ENCODE data around the gene TTC4.
A peak's percentile ranks its signal among the peaks of the same experiment; 100 is the strongest.
"Not testable (repeated sequence)": the region's sequence is repeated elsewhere in the genome, so short reads cannot be mapped to it uniquely, and the experiment has no call there.

TTC4 gene

DNA sequence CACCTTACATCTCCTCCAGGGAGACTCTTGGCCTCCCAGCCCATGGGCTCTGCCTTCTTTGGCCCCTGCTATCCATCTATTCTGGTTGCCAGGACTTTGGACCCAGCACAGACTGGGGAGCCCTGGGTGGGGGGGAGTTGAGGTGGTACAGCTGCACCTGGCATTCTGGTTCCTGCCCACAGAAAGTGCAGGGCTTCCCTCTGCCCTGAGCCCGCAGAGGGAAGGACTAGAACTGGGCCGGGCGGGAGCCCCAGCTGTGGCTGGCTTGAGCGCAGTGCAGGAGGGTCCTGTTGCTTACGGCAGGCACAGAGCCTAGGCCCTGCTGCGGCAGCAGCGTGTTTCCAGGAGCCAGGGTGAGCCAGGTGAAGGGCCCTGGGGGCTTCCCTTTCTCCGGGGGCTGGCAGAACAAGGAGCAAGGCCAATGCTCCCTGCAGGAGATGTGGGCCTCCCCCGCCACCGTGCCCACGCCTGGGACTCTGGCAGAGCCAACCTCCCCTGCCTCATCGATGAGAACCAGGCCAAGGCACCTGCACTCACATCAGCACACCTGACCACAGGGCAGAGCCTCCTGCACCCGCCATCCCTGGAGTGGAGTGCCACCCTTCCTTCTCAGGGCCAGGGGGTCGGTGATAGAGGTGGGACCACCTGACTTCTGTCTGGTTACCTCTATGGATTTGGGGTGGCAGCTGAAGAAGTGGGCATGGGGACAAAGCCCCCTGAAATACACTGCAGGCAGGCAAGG lies 32.6 kb downstream of the TTC4 start:
- no peak for DNase-seq (ENCODE audit: low read depth in 2 of 2)

DNA sequence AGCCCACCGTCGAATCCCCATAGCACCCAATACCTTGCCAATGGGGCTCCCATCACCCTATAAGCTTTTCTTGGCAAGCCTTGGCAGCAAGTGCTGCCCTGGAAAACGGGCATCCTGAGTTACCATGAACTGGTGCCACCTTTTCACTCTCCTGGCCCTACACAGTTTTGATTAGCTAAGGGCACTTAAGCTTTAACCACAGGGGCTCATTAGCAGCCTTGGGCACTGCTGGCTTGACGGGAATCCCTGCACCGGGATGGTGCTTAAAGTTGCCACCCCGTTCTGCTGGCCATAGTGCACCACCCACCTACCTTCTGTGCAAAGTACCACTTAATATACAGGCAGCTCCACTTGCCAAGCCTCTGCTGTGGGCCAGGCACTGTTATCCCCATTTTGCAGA lies 34.9 kb downstream of the TTC4 start:
- DNase-seq (ENCODE audit: low read depth in 2 of 2) = no peak

DNA sequence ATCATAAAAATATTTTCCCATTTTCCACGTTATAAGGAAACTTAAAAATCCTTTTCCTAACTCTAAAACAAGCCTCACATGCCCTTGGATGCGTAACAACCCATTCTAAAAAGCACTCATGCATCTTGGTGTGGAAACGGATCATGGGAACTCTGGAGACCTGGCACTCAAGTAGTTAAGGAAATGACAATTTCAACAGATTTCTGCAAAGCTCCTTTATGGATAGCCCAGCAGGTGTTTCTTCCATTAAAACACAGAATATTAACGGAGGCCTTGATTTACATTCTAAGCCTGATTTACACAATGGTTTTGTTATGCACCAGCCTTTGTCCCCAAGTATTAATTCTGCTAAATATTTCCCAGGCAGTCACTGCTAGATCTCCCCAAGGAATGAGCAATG lies 35.8 kb downstream of the TTC4 start:
- no peak for DNase-seq (ENCODE audit: low read depth in 2 of 2)

DNA sequence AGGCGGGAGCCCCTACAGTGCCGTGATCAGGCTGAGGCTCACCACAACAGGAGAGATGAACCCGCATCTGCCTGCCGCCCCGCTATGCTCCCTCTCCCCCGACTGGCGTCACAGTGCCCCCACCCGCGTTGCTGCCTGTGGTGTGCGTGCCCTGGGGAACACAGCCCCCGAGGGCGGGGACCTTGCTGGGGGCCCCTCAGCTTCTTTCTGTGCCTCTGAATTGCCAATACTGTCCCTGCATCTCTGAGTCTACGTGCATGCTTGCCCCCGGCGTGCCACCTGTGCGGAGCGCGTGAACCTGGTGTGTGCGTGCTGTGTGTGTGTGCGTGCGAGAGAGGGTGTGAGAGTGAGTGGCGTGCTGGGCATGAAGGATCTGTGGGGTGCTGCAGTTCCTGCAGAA lies 38.4 kb downstream of the TTC4 start:
- DNase-seq (ENCODE audit: low read depth in 2 of 2) = no peak

DNA sequence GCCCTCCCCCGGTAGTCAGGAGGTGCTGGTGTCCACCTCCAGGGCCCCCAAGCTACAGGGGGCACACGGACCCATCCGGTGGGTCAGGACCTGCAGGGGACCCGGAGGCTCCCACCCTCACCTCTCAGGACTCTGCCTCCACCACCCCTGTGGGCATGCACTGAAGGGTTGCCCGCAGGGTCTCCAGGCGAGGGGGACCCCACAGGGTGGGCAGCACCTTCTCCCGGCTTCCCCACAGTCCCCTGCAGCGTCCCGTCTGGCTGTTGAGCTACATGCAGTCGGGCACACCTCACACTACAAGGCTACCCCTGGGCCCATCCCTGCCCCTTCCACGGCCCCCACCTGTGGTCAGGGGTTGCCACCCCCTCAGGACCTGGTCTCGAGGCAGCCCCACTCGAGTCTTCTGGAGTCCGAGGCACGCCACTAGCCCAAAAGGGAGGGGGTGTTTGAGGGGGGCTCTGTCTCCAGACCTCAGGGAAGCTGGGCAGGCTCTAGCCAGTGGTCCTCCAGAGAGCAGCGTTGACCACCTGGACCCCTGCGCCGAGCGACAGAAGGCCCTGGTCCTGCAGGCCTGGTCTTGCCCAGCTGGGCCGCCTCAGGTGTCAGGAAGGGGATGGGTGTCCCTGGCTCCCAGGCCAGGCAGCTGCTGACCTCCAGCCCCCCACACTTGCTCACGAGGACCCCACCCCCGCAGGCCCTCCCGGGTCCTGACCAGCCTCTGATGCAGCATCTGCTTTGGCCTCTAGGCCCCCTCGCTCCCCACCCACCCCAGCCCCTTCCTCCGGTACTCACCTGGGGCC lies 39.0 kb downstream of the TTC4 start:
- no peak for DNase-seq (ENCODE audit: low read depth in 2 of 2)

DNA sequence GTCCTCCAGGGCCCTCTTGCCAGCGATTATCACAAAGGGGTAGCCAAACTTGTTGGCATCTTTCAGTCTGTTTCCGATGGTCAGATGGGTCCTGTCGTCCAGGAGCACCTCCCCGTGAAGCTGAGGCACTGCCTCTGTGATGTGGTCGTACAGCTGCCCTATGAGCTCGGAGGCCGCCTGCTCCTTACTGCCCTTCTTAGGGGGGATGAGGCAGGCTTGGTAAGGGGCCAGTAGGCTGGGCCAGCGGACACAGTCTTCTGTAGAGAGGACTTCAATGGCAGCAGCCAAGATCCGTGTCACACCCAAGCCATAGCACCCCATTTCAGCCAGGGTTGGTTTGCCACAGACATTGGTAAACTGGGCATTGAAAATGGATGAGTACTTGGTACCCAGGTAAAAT lies 42.2 kb downstream of the TTC4 start:
- no peak for DNase-seq (ENCODE audit: low read depth in 2 of 2)

DNA sequence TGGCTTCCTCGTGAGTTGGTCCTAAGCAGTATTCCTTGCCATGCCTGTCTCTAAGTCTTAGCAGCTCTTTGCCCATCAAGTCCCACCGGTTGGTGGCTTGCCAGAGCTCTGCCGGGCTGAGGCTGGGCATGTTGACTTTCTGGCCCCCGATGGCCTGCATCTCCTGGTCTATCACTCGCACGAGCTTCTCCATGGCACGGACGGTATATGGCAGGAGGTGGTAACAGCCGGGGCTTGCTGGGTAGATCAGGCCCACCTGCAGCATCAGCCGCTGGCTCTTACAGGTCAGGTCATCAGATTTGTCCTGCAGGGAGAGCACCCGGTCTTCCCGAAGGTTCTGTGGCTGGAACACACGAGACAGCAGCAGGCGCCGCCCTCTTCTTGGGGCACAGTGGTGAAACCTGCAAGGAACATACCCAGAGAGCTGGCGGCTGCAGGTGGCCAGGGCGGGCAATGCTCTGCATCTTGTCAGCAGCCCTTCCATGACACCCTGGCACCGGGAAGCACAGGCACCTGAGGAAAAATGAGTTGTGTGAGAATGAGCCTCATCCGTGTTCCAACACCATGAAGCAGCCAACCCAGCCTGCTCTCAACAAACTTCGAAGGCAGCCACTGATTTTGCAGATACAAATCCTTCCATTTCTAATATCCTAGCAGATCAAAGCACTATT lies 43.2 kb downstream of the TTC4 start:
- no peak for DNase-seq (ENCODE audit: low read depth in 2 of 2)

DNA sequence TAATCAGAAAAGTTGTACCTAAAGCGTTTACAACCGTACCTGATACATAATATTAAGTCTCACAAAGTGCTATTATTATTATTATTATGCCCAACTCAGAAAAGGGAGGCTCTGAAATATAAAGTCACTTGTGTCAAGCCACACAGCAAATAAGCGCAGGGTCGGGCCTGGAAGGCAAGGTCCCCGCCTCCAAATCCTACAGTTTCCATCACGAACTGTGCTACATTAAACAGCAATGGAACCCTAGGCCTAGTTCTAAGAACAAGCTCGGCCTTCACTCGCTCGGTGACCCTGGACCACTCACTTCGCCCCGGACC lies 48.1 kb downstream of the TTC4 start:
- DNase-seq (ENCODE audit: low read depth in 2 of 2) = no peak

DNA sequence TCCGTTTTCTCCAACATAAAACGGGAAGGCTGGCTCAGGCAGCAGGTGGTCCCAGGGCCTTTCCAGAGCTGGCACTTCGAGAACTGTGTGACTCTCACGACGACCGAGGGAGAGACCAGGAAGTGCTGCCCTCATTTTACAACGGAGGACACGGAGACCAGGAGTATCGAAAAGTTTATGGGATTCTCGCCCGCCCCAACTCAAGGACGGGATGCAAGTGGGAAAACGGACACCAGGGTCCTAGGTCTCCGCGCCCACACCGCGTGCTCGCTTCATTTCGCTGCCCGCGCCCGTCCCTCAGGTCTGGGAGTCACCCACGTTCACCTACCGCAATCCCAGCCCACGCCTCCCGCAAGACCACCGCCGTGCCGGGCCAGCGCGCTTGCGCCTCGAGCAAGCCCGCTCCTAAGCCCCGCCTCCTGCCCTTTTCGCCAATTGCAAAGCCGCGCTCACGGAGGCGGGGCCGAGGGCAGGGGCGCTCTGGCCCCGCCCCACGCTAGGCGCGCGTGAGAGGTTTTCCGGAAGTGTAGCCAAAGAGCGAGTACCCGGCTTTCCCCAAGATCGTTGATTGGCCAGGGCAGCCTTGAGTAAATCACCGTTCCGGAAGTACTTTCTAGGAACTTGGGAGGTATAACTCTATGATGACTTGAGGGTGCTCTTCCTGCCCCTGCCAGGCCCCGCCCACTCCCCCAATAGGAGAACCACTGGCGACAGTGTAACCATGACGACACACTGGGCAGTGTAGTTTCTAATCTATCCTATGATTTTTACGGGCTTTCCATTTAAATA lies 48.7 kb downstream of the TTC4 start, which contains the start of gene PARS2:
Gene PARS2, minus strand, starts transcription at position 391 of the 789 bp plus-strand sequence. CDS start 5,362 bp downstream, outside the sequence.
- DNase-seq (ENCODE audit: low read depth in 2 of 2) = peak; percentile 99 to 100

DNA sequence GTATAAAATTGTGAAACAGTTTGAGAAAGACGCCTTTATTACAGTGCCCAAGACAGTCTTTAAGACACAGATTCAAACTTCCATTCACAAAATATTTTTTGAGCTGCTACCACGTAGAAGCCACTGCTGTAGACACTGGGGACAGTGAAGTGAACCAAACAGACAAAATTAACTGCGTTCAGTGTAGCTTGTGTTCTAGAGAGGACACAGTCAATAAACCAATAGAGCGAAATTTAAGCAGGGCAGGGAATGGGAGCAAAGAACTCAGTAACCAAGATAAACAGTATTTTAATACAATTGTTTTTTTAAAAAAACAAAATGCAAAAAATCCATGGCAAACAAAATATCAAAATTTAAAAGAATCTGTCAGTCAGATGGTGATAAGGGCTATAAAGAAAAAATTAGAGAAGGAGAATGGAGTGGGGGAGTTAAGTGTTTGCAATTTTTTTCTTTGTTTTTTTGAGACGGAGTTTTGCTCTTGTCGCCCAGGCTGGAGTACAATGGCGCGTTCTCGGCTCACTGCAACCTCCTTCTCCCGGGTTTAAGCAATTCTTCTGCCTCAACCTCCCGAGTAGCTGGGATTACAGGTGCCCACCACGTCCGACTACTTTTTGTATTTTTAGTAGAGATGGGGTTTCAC lies 49.4 kb downstream of the TTC4 start:
- no peak for DNase-seq (ENCODE audit: low read depth in 2 of 2)

DNA sequence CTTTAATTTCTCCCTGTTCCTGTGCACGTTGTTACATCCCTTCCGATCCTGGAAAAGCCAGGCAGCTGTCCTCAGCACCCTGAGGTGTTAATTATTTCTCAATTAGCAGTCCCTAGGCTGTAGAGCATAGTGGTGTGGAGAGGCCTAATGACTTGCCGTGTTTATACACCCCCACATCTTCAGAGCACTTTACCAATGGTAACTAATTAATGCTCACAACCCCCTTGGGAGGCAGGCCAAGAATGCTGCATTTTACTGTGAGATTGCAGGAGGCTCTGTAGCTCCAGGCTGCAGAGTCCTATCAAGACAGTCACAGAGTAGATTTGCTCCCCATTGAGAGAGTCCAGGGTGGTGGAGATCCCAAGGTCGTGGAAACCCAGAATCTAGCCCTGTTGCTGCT lies 51.1 kb downstream of the TTC4 start:
- no peak for DNase-seq (ENCODE audit: low read depth in 2 of 2)

DNA sequence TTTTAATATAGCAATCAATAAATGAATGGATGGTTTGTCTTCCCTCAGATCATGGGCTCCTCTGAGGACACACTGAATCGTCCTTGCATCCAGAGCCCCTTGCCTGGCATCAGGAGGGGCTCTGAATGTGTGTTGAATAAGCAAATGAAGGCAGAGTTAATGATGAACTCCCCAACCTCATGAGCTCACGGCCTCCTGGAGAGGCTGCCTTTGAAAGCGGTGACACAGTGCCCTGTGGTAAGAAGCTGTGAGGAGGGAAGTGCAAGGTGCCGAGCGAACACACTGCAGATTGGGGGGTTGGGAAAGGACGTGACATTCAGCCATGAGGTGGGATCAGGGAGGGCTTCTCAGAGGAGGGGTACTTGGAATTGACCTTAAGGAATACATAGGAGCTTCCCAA lies 51.9 kb downstream of the TTC4 start:
- DNase-seq (ENCODE audit: low read depth in 2 of 2) = no peak

DNA sequence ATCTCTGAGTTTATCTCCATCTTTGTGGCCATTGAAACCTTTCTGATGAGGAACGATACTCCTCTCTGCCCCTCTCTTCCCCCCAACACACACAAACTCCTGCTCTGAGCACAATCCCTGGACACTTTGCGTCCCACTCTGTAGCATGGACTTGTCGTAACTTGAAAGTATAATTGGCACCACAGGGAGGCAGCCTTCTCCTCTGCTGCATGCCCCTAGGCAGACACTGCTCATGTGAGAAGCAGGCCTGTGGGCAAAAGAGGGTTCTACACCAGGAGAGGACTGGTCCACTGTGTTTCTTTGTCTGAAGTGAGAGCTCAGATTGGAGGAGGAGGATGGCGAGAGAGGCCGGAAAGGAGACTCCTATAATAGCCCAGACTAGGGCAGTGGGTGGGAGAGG lies 52.4 kb downstream of the TTC4 start:
- no peak for DNase-seq (ENCODE audit: low read depth in 2 of 2)

DNA sequence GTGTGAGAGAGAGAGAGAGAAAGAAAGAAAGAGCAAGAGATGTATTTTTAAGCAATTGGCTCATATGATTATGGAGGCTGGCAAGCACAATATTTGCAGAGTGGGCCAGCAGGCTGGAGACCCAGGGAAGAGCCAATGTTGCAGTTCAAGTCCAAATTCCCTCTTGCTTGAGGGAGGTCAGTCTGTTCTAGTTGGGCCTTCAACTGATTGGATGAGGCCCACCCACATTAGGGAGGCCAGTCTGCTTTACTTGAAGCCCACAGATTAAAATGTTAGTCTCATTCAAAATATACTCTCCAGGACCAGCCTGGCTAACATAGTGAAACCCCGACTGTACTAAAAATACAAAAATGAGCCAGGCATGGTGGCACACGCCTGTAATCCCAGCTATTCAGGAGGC lies 57.3 kb downstream of the TTC4 start:
- no peak for DNase-seq (ENCODE audit: low read depth in 2 of 2)

DNA sequence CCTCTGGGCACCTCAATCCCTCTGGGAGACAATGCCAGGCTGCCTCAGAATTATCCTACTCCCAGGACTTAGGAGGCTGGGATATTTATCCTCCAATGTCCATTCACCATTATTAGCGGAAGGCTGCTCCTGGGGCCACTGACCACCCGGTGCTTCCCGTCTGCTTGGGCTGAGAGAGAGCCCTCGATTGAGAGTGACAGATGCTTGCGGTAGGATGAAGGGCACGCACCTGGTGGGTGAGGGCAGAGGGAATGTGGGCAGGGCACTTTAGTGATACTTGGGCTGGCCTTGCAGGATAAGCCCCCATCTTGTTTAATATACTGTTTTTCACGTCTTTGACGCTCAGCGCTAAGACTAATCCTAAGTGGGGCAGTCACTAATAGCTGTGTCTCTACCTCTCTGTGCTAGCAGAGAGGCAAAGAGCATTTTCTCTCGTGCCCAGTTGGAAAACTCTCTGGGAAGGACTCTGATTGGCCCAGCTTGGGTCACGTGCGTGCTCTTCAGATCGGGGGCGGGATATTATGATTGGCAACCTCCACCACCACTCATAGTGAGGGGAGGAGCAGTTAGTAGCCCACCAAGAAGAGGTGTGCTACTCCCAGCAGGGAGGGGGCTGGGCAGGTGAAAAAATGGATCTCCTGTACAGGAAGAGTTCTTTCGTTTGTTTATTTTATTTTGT lies 59.3 kb downstream of the TTC4 start:
- no peak for DNase-seq (ENCODE audit: low read depth in 2 of 2)

DNA sequence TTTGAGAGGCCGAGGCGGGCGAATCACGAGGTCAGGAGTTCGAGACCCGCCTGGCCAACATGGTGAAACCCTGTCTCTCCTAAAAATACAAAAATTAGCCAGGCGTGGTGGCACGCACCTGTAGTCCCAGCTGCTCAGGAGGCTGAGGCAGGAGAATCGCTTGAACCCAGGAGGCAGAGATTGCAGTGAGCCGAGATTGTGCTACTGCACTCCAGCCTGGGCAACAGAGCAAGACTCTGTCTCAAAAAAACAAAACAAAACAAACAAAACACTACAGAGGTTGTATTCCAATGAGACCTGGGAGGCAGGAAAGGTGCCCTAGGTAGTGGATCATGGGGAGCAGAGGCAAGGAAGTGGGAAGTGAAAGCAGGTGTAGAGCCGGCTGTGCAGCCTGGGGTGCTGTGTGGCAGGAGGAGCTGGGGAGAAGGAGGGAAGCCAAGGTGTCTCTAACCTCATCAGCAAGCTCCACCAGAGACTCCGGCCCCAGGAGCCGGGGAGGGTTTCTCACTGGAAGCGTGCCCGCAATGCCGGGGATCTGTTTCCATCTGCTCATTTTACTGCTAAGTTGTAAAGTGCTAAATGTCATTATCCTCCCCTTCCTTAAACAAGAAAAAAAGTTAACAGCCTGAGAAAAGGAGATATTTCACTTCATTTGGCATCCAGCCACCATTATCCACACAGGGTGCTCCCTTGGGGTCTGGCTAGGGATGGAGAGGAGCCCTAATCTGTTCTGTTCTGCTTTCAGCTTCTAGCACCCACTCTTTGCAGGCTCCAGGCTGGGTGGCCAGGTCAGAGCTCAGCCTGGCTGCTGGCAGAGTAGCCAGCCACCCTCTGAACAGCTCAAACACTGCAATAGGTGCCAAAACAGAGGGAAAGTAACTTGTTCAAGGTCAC lies 60.4 kb downstream of the TTC4 start:
- not testable (repeated sequence) for DNase-seq (ENCODE audit: low read depth in 2 of 2)

DNA sequence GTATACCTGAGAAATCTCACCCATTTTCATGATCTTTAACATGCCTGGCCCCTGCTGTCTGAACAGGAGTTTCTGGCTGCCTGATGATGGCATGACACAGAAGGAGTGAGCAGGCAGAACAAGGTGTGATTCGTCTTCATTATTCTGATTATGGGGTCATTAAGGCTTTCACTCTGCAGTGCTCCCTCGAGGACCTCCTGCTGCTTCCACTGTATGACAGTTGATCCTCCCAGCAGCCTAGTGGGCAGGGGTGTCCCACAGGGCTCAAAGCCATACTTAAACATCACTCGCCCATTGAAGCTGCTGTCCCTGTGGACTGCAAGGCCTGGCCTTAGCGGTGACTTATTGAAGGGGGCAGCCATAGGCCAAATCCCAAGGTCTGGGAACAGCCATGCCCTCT lies 61.4 kb downstream of the TTC4 start:
- DNase-seq (ENCODE audit: low read depth in 2 of 2) = no peak

DNA sequence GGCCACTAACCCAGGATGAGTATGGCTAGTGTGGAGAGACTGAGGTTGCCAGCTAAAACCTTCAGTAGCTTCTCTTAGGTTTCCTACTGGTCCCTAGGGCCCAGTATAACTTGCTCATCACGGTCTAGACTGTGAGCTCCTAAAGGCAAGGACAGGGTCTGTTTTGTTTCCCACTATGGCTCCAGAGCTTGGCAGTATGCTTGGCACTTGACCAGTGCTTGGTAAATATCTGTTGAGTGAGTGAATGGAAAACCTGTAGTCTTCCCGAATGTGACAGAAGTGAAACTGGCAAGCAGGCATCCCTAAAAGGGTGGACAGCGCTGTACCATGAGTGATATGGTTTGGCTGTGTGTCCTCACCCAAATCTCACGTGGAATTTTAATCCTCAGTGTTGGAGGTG lies 61.8 kb downstream of the TTC4 start:
- DNase-seq (ENCODE audit: low read depth in 2 of 2) = no peak

DNA sequence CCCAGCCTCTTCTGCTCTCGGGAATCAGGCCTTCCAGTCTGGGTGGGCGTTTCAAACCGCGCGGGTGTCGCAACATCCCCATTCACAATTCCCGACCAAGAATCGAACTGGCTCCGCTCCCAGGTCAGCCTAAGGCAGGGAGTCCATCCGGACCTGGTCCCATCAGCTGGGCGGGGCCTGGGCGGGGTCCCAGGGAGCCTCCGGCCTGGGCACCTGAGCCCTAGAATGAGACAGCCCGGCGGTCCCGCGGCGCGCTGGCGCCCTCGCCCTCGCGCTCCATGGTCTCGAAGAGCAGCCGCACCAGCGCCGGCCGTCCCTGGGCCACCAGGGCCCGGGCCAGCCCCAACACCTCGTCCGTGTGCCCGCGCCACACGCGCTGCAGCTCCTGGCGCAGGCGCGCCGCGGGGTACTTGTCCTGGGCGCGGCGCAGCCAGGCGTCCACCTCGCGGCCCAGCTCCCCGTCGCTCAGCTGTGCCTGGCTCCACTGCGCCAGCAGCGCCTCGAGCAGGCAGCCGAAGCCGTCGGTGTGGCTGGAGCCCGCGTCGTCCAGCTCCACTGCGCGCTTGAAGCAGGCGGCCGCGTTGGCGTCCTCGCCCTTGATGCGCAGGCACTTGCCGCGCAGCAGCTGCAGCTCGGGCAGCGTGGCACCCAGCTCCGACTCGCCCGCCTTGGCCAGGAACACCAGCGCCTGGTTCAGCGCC lies 65.5 kb downstream of the TTC4 start:
- DNase-seq (ENCODE audit: low read depth in 2 of 2) = no peak

Measured in fibroblast of skin of left quadriceps (primary cell).